Prostate gland (tissue), 2 donors: ENCODE data around the gene ONECUT3. TPM values are rescaled to one million over a fixed set of nuclear protein-coding genes. Genes with fewer than 3 reads are reported as not detected.
A peak's percentile ranks its signal among the peaks of the same experiment; 100 is the strongest.

ENCODE experiments used
- DNase-seq: peaks from one replicate; pipeline ENCODE4 v3.0.0-alpha.2; 2019; ENCODE audit warnings: low spot score
- H3K27ac ChIP-seq, 2 donors: fragments of 200-600 bp; sonication (generic); 2 replicates each; pipeline ENCODE4 v1.5.1; 2017 to 2019
- H3K27me3 ChIP-seq: fragments of 200-600 bp; sonication (generic); replicated peaks from 2 replicates; pipeline ENCODE4 v1.5.1; 2019; ENCODE audit not compliant: insufficient read depth
- H3K36me3 ChIP-seq, 2 donors: fragments of 200-600 bp; sonication (generic); 1 replicate in 1 of 2; 2 replicates in 1 of 2; pipeline versions ENCODE4 v1.5.1 to v1.8.1; 2017 to 2019
- H3K4me1 ChIP-seq: fragments of 200-600 bp; sonication (generic); replicated peaks from 2 replicates; pipeline ENCODE4 v1.5.1; 2019
- H3K4me3 ChIP-seq, 2 donors: fragments of 200-600 bp; sonication (generic); 2 replicates each; pipeline ENCODE4 v1.5.1; 2017 to 2019
- H3K9me3 ChIP-seq: fragments of 200-600 bp; sonication (generic); 2 replicates; pipeline ENCODE4 v1.5.1; 2017
- CTCF ChIP-seq, 4 experiments: fragments of 200-600 bp in 2 of 4; fragments of 450-650 bp in 2 of 4; sonication (generic) in 2 of 4; IDR thresholded peaks; 1 replicate in 3 of 4; 2 replicates in 1 of 4; pipeline ENCODE4 v1.5.1; 2016 to 2019; ENCODE audit warnings: antibody characterized with exemption in 4 of 4, mild to moderate bottlenecking in 2 of 4, moderate library complexity in 2 of 4
- POLR2A ChIP-seq: fragments of 450-650 bp; IDR thresholded peaks from one replicate; pipeline ENCODE4 v1.6.1; 2016; ENCODE audit warnings: antibody characterized with exemption, mild to moderate bottlenecking
- POLR2AphosphoS5 ChIP-seq: sonication (generic); formaldehyde crosslinking; IDR thresholded peaks from one replicate; pipeline ENCODE4 v1.6.1; 2017; ENCODE audit warnings: antibody characterized with exemption
- WGBS: methylation state at CpG from one replicate; pipeline ENCODE4 v1.1.5; 2018; 5-methylcytosine and 5-hydroxymethylcytosine counted together
- intact Hi-C: fragments of 100-400 bp; cut with DNase I; formaldehyde crosslinking; loops from one replicate; pipeline ENCODE4 v1.14.2; 2022
- microRNA counts, 2 donors: library from miRNA; unstranded; fragments of <30 nt; microRNA quantifications; one replicate each; lab custom pipeline; 2016 to 2017
- microRNA-seq: library from miRNA; unstranded; fragments of <30 nt; microRNA quantifications from one replicate; pipeline ENCODE4, GENCODE V29; 2016
- small RNA-seq, 2 donors: library from RNA; depleted of rRNA; stranded (forward); fragments of <200 nt; gene quantifications; one replicate each; pipeline ENCODE3, GENCODE V24; 2016
- total RNA-seq, 2 donors: library from RNA; depleted of rRNA; stranded (reverse); fragments of >200 nt; gene quantifications; one replicate each; pipeline ENCODE4 v1.1.0, GENCODE V29; 2016

Gene ONECUT3
- total RNA-seq, 2 donors from 2014 or later: not detected

- Histone ChIP-seq H3K36me3 (no peaks in the 10 kb centered on the region), H3K27me3 (no peaks in the 10 kb centered on the region), H3K4me1 (no peaks in the 10 kb centered on the region), H3K9me3 (no peaks in the 10 kb centered on the region), H3K27ac (peak overlapping the region; percentile 61 to 78), H3K4me3 (no peak overlapping the region)
- intact Hi-C loops: loop anchor here (10.0 kb wide), 1 partner anchor 285 kb away; no protein-coding TSS in a partner anchor
- peak; percentile 47 for DNase-seq
- WGBS: 45% methylated on average over 11 of the region's 11 CpGs
- no peak for TF ChIP-seq POLR2A
- peak; percentile 82 for TF ChIP-seq POLR2AphosphoS5
Measured at GRCh38 chr19:1829958-1830357, 76.7 kb downstream of the ONECUT3 start.

GRCh38 chr19:1830568-1830967 is 77.3 kb downstream of the ONECUT3 start:
- Histone ChIP-seq H3K9me3 (no peaks in the 10 kb centered on the region), H3K4me1 (no peaks in the 10 kb centered on the region), H3K27me3 (no peaks in the 10 kb centered on the region), H3K4me3 (no peak overlapping the region), H3K27ac (peak overlapping the region; percentile 30 to 78), H3K36me3 (no peaks in the 10 kb centered on the region)
- TF ChIP-seq CTCF (IDR thresholded peaks at IDR 0.05) (no peak), POLR2A (no peak), POLR2AphosphoS5 (no peak)
- 91% methylated on average over 15 of the region's 15 CpGs for WGBS
- intact Hi-C loops: no loop called here
- no peak for DNase-seq

MicroRNA genes within 50 kb of the gene (microRNA counts, 767-probe panel; counts per million panel counts)
- 0 to 431 counts per million in 2 donors for microRNA hsa-miR-1909-3p (lab: Ali Mortazavi, UCI)

Small RNAs within 50 kb of the gene (microRNA-seq; reads per million reads assigned to microRNA genes)
- gene MIR1909: 0.34 reads per million

Small RNAs within 50 kb of the gene (small RNA-seq; reads per million reads assigned to genes)
- 0 reads per million in 2 donors for gene RF00017

Other genes starting within 250 kb of the ONECUT3 start
- 10 to 100 TPM in 1 of 2 donors, under 1 TPM in 1; 0.82 to 14.5 TPM for gene ADAMTSL5, start 240.5 kb upstream of the ONECUT3 start, total RNA-seq
- gene PLK5, start 229.4 kb upstream of the ONECUT3 start, total RNA-seq: 10 to 100 TPM in 1 of 2 donors, not detected in 1; 28.8 TPM
- 10 to 100 TPM; 60.6 to 87.0 TPM for gene MEX3D, start 185.2 kb upstream of the ONECUT3 start, total RNA-seq
- gene MBD3, start 160.6 kb upstream of the ONECUT3 start, total RNA-seq: 100 to 1,000 TPM; 100 to 166 TPM
- gene UQCR11, start 148.0 kb upstream of the ONECUT3 start, total RNA-seq: 100 to 1,000 TPM in 1 of 2 donors, 10 to 100 TPM in 1; 87.1 to 108 TPM
- 100 to 1,000 TPM in 1 of 2 donors, 10 to 100 TPM in 1; 91.5 to 332 TPM for gene TCF3, start 100.9 kb upstream of the ONECUT3 start, total RNA-seq
- 1 to 10 TPM in 1 of 2 donors, under 1 TPM in 1; 0.18 to 4.7 TPM for gene ATP8B3, start 58.8 kb downstream of the ONECUT3 start, total RNA-seq
- 10 to 100 TPM; 29.8 to 59.1 TPM for gene REXO1, start 95.0 kb downstream of the ONECUT3 start, total RNA-seq
- 10 to 100 TPM in 1 of 2 donors, 1 to 10 TPM in 1; 8.4 to 22.8 TPM for gene KLF16, start 110.1 kb downstream of the ONECUT3 start, total RNA-seq
- gene ABHD17A, start 132.0 kb downstream of the ONECUT3 start, total RNA-seq: 100 to 1,000 TPM; 131 to 146 TPM
- gene ADAT3, start 151.9 kb downstream of the ONECUT3 start, total RNA-seq: 10 to 100 TPM; 17.3 to 25.1 TPM
- gene SCAMP4, start 151.9 kb downstream of the ONECUT3 start, total RNA-seq: 100 to 1,000 TPM; 161 to 248 TPM
- gene CSNK1G2, start 187.7 kb downstream of the ONECUT3 start, total RNA-seq: 100 to 1,000 TPM in 1 of 2 donors, 10 to 100 TPM in 1; 56.5 to 107 TPM